Bronchial epithelial cell (primary cell): Measurements from ENCODE around the gene SSBP3. TPM values are rescaled to one million over a fixed set of nuclear protein-coding genes. Genes with fewer than 3 reads are reported as not detected.
"Not testable (repeated sequence)": the region's sequence is repeated elsewhere in the genome, so short reads cannot be mapped to it uniquely, and the experiment has no call there.

ENCODE experiments used
- DNase-seq: peaks from one replicate; pipeline ENCODE4 v3.0.0-alpha.2; 2010; ENCODE audit warnings: low read depth
- FAIRE-seq: peaks from 2 replicates; lab custom pipeline; 2011; peaks lifted over from hg19 to GRCh38; lab: Jason Lieb, UNC
- H3K27me3 ChIP-seq: 2 replicates; pipeline ENCODE4 v1.5.1; 2011; ENCODE audit warnings: low read length; ENCODE audit not compliant: control insufficient read depth, insufficient read depth
- H3K36me3 ChIP-seq: 2 replicates; pipeline ENCODE4 v1.5.1; 2011; ENCODE audit warnings: low read length; ENCODE audit not compliant: control insufficient read depth, insufficient read depth
- H3K4me3 ChIP-seq: 2 replicates; pipeline ENCODE4 v1.5.1; 2011; ENCODE audit warnings: mild to moderate bottlenecking, low read depth, low read length, control low read depth
- total RNA-seq: library from RNA; depleted of rRNA; stranded (reverse); fragments of >200 nt; gene quantifications from 2 replicates; pipeline ENCODE4 v1.2.1, GENCODE V29; 2014
- TF ChIP-seq, protein P1 (sequence below): IDR thresholded peaks from 2 replicates; pipeline ENCODE4 v1.5.1; 2011; ENCODE audit warnings: mild to moderate bottlenecking, moderate library complexity, low read length, control low read depth, inconsistent platforms; ENCODE audit not compliant: insufficient read depth, severe bottlenecking

Gene SSBP3
- total RNA-seq, 1 donor from 2014 or later, result 3.7 TPM

DNA sequence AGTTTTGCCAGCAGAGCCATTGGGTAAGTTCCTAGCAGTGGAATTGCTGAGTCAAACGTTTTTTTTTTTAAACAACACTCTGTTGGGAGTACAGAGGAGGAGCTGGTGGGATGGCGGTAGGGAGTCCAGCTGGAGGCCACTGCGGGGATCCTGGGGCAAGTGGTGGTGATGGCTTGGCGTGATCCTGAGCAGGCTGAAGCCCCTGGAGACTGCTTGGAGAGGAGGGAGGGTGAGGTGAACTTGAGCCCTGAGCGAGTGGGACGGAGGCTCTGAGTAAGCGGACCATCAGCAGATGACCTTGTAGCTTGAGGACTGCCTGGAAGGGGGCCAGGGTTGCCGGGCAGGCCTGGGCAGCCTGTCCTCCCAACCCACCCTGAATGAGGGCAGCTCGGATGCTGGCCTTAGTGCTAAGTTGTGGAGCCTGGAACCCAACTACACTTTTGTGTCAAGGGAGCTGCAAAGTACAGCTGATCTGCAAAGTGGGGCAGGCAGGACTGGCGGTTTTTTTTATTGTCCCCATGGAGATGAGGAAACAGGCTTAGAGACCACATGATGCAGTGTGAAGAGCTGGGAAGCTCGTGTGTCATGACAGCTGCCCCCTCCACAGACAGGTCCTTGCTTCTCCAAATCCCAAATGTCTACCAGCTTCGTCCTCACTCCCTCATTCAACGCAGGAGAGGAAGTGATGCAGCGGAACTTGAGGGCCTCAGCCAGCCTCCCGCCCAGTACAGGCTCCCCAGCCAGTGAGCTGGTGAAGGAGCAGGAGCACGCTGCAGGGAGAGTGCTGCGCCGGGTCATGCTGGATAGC, 186.0 kb downstream of the SSBP3 start:
- Histone ChIP-seq H3K4me3 (no peak overlapping the region), H3K27me3 (no peaks in the 10 kb centered on the region)
- TF ChIP-seq, protein P1, sequence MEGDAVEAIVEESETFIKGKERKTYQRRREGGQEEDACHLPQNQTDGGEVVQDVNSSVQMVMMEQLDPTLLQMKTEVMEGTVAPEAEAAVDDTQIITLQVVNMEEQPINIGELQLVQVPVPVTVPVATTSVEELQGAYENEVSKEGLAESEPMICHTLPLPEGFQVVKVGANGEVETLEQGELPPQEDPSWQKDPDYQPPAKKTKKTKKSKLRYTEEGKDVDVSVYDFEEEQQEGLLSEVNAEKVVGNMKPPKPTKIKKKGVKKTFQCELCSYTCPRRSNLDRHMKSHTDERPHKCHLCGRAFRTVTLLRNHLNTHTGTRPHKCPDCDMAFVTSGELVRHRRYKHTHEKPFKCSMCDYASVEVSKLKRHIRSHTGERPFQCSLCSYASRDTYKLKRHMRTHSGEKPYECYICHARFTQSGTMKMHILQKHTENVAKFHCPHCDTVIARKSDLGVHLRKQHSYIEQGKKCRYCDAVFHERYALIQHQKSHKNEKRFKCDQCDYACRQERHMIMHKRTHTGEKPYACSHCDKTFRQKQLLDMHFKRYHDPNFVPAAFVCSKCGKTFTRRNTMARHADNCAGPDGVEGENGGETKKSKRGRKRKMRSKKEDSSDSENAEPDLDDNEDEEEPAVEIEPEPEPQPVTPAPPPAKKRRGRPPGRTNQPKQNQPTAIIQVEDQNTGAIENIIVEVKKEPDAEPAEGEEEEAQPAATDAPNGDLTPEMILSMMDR, result no peak

DNA sequence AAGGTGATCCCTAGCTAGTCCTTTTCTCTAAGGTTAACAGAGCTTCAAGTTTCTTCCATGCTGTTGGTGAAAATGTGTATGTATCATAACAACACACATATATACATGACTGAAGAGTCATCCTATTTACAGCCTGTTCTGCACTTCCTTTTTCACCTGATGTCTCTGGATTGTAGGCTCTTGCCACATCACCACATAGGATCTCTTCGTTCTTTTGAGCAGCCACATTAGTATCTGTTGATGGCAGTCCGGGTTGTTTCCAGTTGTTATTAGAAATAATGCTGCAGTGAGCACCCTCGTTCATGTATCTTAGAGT, 186.5 kb downstream of the SSBP3 start:
- H3K27me3 ChIP-seq, result no peaks in the 10 kb centered on the region
- no peak overlapping the region for H3K4me3 ChIP-seq
- peaks cover 16% of the 10 kb centered on the region for H3K36me3 ChIP-seq
- DNase-seq (no peak), FAIRE-seq (no peak)
- TF ChIP-seq, protein P1, result no peak

More for the DNA sequence above, 186.0 kb downstream of the SSBP3 start:
- FAIRE-seq, result peak; percentile 47
- DNase-seq, result no peak
- H3K36me3 ChIP-seq, result peaks cover 16% of the 10 kb centered on the region

DNA sequence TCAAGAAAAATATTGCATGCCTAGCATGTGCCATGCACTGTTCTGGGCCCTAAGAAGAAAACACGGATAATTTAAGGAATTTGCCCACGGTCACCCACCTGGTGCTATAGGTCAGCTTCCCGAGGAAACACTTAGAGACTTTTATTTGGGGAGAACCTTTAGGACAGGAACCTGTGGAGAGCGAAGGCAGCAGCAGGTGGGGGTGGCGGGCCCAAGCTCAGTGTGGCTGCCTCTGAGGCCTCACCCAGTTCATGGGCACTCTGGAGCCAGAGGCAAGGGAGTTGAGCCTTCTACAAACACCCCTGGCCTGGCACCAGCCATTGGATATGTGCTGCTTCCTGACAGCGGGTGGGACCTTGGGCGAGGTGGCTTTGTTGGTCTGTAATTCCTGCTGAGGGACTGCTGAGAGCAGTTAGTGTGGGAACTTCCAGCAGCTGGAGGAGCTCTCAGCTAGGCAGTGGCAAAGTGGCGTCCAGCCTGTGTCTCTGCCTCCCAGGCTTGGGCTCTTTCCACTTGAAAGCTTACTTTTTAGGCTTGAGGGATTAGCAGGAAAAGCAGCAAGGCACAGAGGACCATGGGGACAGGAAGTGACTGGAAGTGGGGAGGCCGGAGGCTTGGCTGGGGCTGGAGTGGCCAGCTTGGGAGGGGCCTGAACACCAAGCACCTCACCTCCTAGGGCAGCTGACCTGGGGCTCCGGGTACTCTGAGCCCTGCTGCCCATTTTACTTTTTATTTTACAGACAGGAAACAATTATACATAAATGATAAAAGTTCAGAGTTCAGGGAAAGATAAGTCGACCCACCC, 187.1 kb downstream of the SSBP3 start:
- Histone ChIP-seq H3K27me3 (no peaks in the 10 kb centered on the region), H3K36me3 (peaks cover 19% of the 10 kb centered on the region), H3K4me3 (no peak overlapping the region)
- TF ChIP-seq, protein P1, result no peak
- FAIRE-seq (no peak), DNase-seq (no peak)

DNA sequence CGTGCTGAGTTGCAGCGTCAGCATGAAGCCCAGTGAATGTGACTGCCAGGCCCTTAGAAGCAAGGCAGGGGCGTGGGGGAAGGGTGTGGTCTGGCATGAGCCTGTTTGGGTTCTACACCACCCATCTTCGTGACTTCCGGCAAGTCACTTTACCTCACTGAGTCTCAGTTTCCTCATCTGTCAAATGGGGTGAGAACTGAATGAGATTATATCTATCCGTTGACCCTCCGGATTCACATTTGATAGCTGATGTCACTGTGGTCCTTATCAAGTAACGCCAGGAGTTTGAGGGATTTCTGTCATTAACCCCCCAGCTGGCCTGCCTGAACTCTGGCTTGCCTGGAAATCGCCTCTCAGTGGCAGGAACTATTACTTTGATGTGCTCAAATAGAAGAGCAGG, 190.7 kb downstream of the SSBP3 start:
- Histone ChIP-seq H3K36me3 (peaks cover 32% of the 10 kb centered on the region), H3K4me3 (no peak overlapping the region), H3K27me3 (no peaks in the 10 kb centered on the region)
- FAIRE-seq (no peak), DNase-seq (no peak)
- TF ChIP-seq, protein P1, result no peak

DNA sequence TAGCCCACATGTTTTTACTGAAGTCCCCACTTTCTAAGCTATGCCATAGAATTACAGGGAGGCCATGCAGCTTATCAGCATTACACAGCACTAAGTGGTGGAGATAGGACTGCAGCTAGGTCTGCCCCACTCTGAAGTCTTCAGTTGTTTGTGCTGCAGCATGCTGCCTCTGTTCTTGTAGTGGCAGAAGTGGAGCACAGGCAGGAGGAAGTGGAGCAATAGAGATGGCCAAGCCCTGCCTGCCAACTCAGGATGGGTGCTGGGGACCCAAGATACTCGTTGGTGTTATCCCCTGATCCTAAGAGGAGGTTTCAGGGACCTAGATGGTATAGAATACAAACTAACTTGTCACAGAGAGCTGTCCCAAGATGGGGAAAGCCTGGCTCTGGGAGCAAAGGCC, 193.3 kb downstream of the SSBP3 start:
- Histone ChIP-seq H3K4me3 (no peak overlapping the region), H3K27me3 (no peaks in the 10 kb centered on the region), H3K36me3 (peaks cover 31% of the 10 kb centered on the region)
- DNase-seq (no peak), FAIRE-seq (no peak)
- TF ChIP-seq, protein P1, result no peak

DNA sequence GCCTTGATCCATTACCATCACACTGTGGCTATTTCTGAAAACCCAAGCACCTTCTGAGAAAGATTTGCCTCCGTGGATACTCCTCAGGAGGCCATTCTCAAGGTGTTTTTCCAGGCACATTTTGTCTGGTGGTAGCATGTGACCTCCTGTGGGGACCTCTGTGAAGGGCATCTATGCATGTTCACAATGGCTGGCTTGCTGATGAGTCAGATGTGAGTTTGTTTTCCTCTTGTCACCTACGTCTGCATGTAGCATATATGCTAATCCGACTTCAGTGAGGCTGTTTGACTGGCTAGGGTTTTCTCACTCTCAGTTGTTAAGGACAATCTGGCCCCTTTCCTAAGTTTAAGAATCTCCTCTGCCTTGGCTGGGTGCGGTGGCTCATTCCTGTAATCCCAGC, 198.3 kb downstream of the SSBP3 start:
- DNase-seq, H3K4me3 ChIP-seq, FAIRE-seq, H3K27me3 ChIP-seq: not testable (repeated sequence)
- H3K36me3 ChIP-seq, result peaks cover 29% of the 10 kb centered on the region
